ENCODE measurements around the gene SLC48A1. TPM values are rescaled to one million over a fixed set of nuclear protein-coding genes. Genes with fewer than 3 reads are reported as not detected.

Gene SLC48A1
- total RNA-seq, 1 experiment from 2014 or later, result 20.0 TPM

- ChIA-PET RAD21 (ENCODE audit: low non-redundant PET in 1 of 2, low total read pairs in 2 of 2, uncharacterized antibody in 2 of 2, unreplicated experiment in 2 of 2) (no interaction called here), CTCF (interaction anchor here (6.2 kb wide), 1 partner anchor 100 kb away, joined by 164 read pairs; no protein-coding TSS in a partner anchor), POLR2A (no interaction called here)
- Histone ChIP-seq H3K4me2 (ENCODE audit: low read length) (no peak overlapping the region), H3K79me2 (ENCODE audit: insufficient read depth, low read length) (no peaks in the 10 kb centered on the region), H3K36me3 (ENCODE audit: control insufficient read depth in 1 of 2, insufficient read depth in 2 of 2, low read length in 2 of 2) (no peaks in the 10 kb centered on the region), H3K27ac (ENCODE audit: low read depth, low read length) (no peak overlapping the region), H3K9me3 (ENCODE audit: control insufficient read depth in 1 of 2, insufficient read depth in 1 of 2, low read depth in 1 of 2, low read length in 2 of 2) (no peaks in the 10 kb centered on the region), H3K9ac (ENCODE audit: low read length) (no peak overlapping the region), H2AFZ (ENCODE audit: low read depth, low read length, poor library complexity, severe bottlenecking) (no peak overlapping the region), H3K4me1 (ENCODE audit: control insufficient read depth in 1 of 2, insufficient read depth in 2 of 2, low read length in 2 of 2) (peaks cover 28 to 46% of the 10 kb centered on the region in 2 experiments), H3K27me3 (ENCODE audit: insufficient read depth, low read length) (no peaks in the 10 kb centered on the region), H3K4me3 (replicated peaks in 1 of 2; ENCODE audit: low read depth in 1 of 2, low read length in 2 of 2) (no peak overlapping the region), H4K20me1 (ENCODE audit: insufficient read depth) (no peaks in the 10 kb centered on the region), H3K9me2 (ENCODE audit: insufficient read depth) (no peaks in the 10 kb centered on the region)
- no peak for TF ChIP-seq ZBTB33 (IDR thresholded peaks at IDR 0.05; ENCODE audit: extremely low read depth, insufficient replicate concordance, low read length)
- no peak for TF ChIP-seq JUND (IDR thresholded peaks at IDR 0.05)
- TF ChIP-seq ELF1 (IDR thresholded peaks at IDR 0.05; ENCODE audit: borderline replicate concordance, low read depth), result no peak
- no peak for TF ChIP-seq TCF7L2 (IDR thresholded peaks at IDR 0.05; ENCODE audit: borderline replicate concordance, extremely low read depth, insufficient read depth, insufficient read length)
- no peak for TF ChIP-seq RAD21 (IDR thresholded peaks at IDR 0.05; ENCODE audit: low read depth)
- no peak for TF ChIP-seq POLR2A (IDR thresholded peaks at IDR 0.05; ENCODE audit: borderline replicate concordance, extremely low read depth, insufficient read depth, insufficient read length)
- no peak for TF ChIP-seq CBX3 (IDR thresholded peaks at IDR 0.05; ENCODE audit: low read depth)
- TF ChIP-seq SP1 (IDR thresholded peaks at IDR 0.05; ENCODE audit: low read depth), result no peak
- DNase-seq (ENCODE audit: low read depth, low spot score) (no peak), ATAC-seq (no peak)
- BruUV-seq (replicated peaks), result no TSS peak
- intact Hi-C loops (cut with micrococcal nuclease), result no loop called here
Measured at GRCh38 chr12:47739297-47739696, 33.7 kb upstream of the SLC48A1 start.

GRCh38 chr12:47739979-47740378 lies 33.1 kb upstream of the SLC48A1 start:
- Histone ChIP-seq H3K27ac (ENCODE audit: low read depth, low read length) (no peak overlapping the region), H3K9ac (ENCODE audit: low read length) (no peak overlapping the region), H2AFZ (ENCODE audit: low read depth, low read length, poor library complexity, severe bottlenecking) (no peak overlapping the region), H3K36me3 (ENCODE audit: control insufficient read depth in 1 of 2, insufficient read depth in 2 of 2, low read length in 2 of 2) (no peaks in the 10 kb centered on the region), H3K9me2 (ENCODE audit: insufficient read depth) (no peaks in the 10 kb centered on the region), H3K4me1 (ENCODE audit: control insufficient read depth in 1 of 2, insufficient read depth in 2 of 2, low read length in 2 of 2) (peaks cover 29 to 48% of the 10 kb centered on the region in 2 experiments), H3K4me2 (ENCODE audit: low read length) (no peak overlapping the region), H3K79me2 (ENCODE audit: insufficient read depth, low read length) (no peaks in the 10 kb centered on the region), H3K4me3 (replicated peaks in 1 of 2; ENCODE audit: low read depth in 1 of 2, low read length in 2 of 2) (no peak overlapping the region), H4K20me1 (ENCODE audit: insufficient read depth) (no peaks in the 10 kb centered on the region), H3K9me3 (ENCODE audit: control insufficient read depth in 1 of 2, insufficient read depth in 1 of 2, low read depth in 1 of 2, low read length in 2 of 2) (no peaks in the 10 kb centered on the region), H3K27me3 (ENCODE audit: insufficient read depth, low read length) (no peaks in the 10 kb centered on the region)
- BruUV-seq (replicated peaks), result no TSS peak
- peak; percentile 14 for TF ChIP-seq TCF7L2 (IDR thresholded peaks at IDR 0.05; ENCODE audit: borderline replicate concordance, extremely low read depth, insufficient read depth, insufficient read length)
- no peak for TF ChIP-seq POLR2AphosphoS5 (IDR thresholded peaks at IDR 0.05; ENCODE audit: low read depth, low read length)
- intact Hi-C loops (cut with micrococcal nuclease), result no loop called here
- ChIA-PET POLR2A (no interaction called here), CTCF (interaction anchor here (0.8 to 6.2 kb wide), 4 partner anchors 16 to 99 kb away, joined by 3 to 197 read pairs (median 120); partner anchors contain the start of gene RAPGEF3), RAD21 (ENCODE audit: low non-redundant PET in 1 of 2, low total read pairs in 2 of 2, uncharacterized antibody in 2 of 2, unreplicated experiment in 2 of 2) (interaction anchor here in 1 of 2 experiments (1.6 to 5.5 kb wide), 3 partner anchors 25 to 98 kb away, joined by 3 to 61 read pairs (median 15); no protein-coding TSS in a partner anchor)
- DNase-seq (ENCODE audit: low read depth, low spot score), result no peak
- ATAC-seq, result no peak
